Measurements from ENCODE around the gene GGA1.

GRCh38 chr22:37662039-37662438 lies 53.4 kb downstream of the GGA1 start:
- TF ChIP-seq CTCF (IDR thresholded peaks at IDR 0.05) = no peak
- TF ChIP-seq POLR2A (IDR thresholded peaks at IDR 0.05) = no peak

All from heart left ventricle (tissue), 13 donors.